GM08714 (cell line): ENCODE results near the gene KLHL3.
"Not testable (repeated sequence)": the region's sequence is repeated elsewhere in the genome, so short reads cannot be mapped to it uniquely, and the experiment has no call there.

Source experiments
- H3K4me3 ChIP-seq: fragments of 200-500 bp; sonication (Bioruptor generic); 2 replicates; pipeline ENCODE4 v1.5.1; 2014; ENCODE audit warnings: mild to moderate bottlenecking, low read length, inconsistent platforms
- ZNF274 ChIP-seq: IDR thresholded peaks from 2 replicates; pipeline ENCODE4 v1.6.1; 2012; ENCODE audit warnings: mild to moderate bottlenecking, low read depth, low read length

The KLHL3 gene

GRCh38 chr5:137649228-137649935, 86.5 kb downstream of the KLHL3 start:
- no peak overlapping the region for H3K4me3 ChIP-seq
- TF ChIP-seq ZNF274: no peak

- H3K4me3 ChIP-seq: no peak overlapping the region
- TF ChIP-seq ZNF274: no peak
Measured at GRCh38 chr5:137648361-137648760, 87.5 kb downstream of the KLHL3 start.

- TF ChIP-seq ZNF274: no peak
- no peak overlapping the region for H3K4me3 ChIP-seq
Measured at GRCh38 chr5:137647401-137647800, 88.5 kb downstream of the KLHL3 start.

GRCh38 chr5:137646761-137647160, 89.1 kb downstream of the KLHL3 start:
- TF ChIP-seq ZNF274: no peak
- H3K4me3 ChIP-seq: no peak overlapping the region

- not testable (repeated sequence) for H3K4me3 ChIP-seq
Measured at GRCh38 chr5:137643081-137643480, 92.8 kb downstream of the KLHL3 start.

- no peak for TF ChIP-seq ZNF274
- H3K4me3 ChIP-seq: no peak overlapping the region
Measured at GRCh38 chr5:137642091-137642490, 93.8 kb downstream of the KLHL3 start.

- no peak for TF ChIP-seq ZNF274
- H3K4me3 ChIP-seq: no peak overlapping the region
Measured at GRCh38 chr5:137641148-137641547, 94.7 kb downstream of the KLHL3 start.

GRCh38 chr5:137639645-137640044, 96.2 kb downstream of the KLHL3 start:
- no peak overlapping the region for H3K4me3 ChIP-seq
- no peak for TF ChIP-seq ZNF274

GRCh38 chr5:137638841-137639240, 97.0 kb downstream of the KLHL3 start:
- no peak overlapping the region for H3K4me3 ChIP-seq
- TF ChIP-seq ZNF274: no peak

- no peak overlapping the region for H3K4me3 ChIP-seq
Measured at GRCh38 chr5:137636830-137637714, 98.8 kb downstream of the KLHL3 start.

GRCh38 chr5:137636099-137636498, 99.8 kb downstream of the KLHL3 start:
- no peak overlapping the region for H3K4me3 ChIP-seq
- TF ChIP-seq ZNF274: no peak

More at GRCh38 chr5:137636830-137637714, 98.8 kb downstream of the KLHL3 start:
- no peak for TF ChIP-seq ZNF274

GRCh38 chr5:137635521-137635921, 100.4 kb downstream of the KLHL3 start:
- no peak for TF ChIP-seq ZNF274
- no peak overlapping the region for H3K4me3 ChIP-seq

GRCh38 chr5:137633896-137634295, 102.0 kb downstream of the KLHL3 start:
- no peak overlapping the region for H3K4me3 ChIP-seq
- TF ChIP-seq ZNF274: no peak

- no peak for TF ChIP-seq ZNF274
- no peak overlapping the region for H3K4me3 ChIP-seq
Measured at GRCh38 chr5:137632716-137633115, 103.2 kb downstream of the KLHL3 start.

GRCh38 chr5:137631453-137631852, 104.4 kb downstream of the KLHL3 start:
- TF ChIP-seq ZNF274: no peak
- no peak overlapping the region for H3K4me3 ChIP-seq

- no peak overlapping the region for H3K4me3 ChIP-seq
- TF ChIP-seq ZNF274: no peak
Measured at GRCh38 chr5:137630972-137631370, 104.9 kb downstream of the KLHL3 start.
